Astrocyte (in vitro differentiated cells and primary cell): Measurements from ENCODE around the gene GBX1.

Source experiments
- CTCF ChIP-seq: IDR thresholded peaks from 2 replicates; pipeline ENCODE4 v1.5.1; 2011; ENCODE audit warnings: low read depth, mild to moderate bottlenecking, inconsistent platforms, low read length, moderate library complexity; ENCODE audit not compliant: insufficient read depth
- EZH2 ChIP-seq: IDR thresholded peaks from 2 replicates; pipeline ENCODE4 v1.6.1; 2012; ENCODE audit warnings: mild to moderate bottlenecking, low read length, inconsistent platforms; ENCODE audit not compliant: insufficient read depth

- no peak for TF ChIP-seq CTCF
- no peak for TF ChIP-seq EZH2
Observed at GRCh38 chr7:151177310-151177709, 9.8 kb upstream of the GBX1 start.
